ENCODE results near the gene CTAGE9.
"Not testable (repeated sequence)": the region's sequence is repeated elsewhere in the genome, so short reads cannot be mapped to it uniquely, and the experiment has no call there.

The CTAGE9 gene

GRCh38 chr6:131717836-131718542 is 7.2 kb upstream of the CTAGE9 start:
- no peak for DNase-seq (ENCODE audit: low read depth)
- TF ChIP-seq CTCF (IDR thresholded peaks at IDR 0.05; ENCODE audit: low read depth, low read length, missing control alignments): no peak
- no peak overlapping the region for H3K4me3 ChIP-seq (ENCODE audit: low read depth, low read length)
- in situ Hi-C loops (cut with HindIII; ENCODE audit: low sequenced_read_pairs): no loop called here

DNA sequence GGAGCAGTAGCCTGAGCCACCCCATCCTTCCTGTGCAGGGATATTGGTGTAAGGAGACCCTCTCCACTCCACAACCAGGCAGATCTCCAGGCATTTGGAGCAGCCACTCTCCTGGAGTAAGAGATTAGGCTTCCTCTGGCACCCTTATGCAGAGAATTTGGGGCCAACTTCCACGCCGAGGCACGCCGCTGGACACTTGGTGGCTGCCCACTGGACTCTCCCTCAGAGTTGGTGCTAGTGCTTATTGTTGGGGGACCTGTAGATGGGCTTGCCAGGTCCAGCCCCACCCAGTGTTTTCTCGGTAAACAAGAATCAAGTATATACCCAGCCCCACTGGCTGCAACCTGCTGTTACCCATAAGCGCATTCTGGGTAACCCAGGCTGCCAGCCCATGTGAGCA is 4.8 kb upstream of the CTAGE9 start:
- in situ Hi-C loops (cut with HindIII; ENCODE audit: low sequenced_read_pairs); H3K4me3 ChIP-seq (ENCODE audit: low read depth, low read length); DNase-seq (ENCODE audit: low read depth): not testable (repeated sequence)

- H3K4me3 ChIP-seq (ENCODE audit: low read depth, low read length); in situ Hi-C loops (cut with HindIII; ENCODE audit: low sequenced_read_pairs); DNase-seq (ENCODE audit: low read depth): not testable (repeated sequence)
These were observed 6.9 kb downstream of the CTAGE9 start for GRCh38 chr6:131703905-131704304.

- in situ Hi-C loops (cut with HindIII; ENCODE audit: low sequenced_read_pairs); DNase-seq (ENCODE audit: low read depth); H3K4me3 ChIP-seq (ENCODE audit: low read depth, low read length): not testable (repeated sequence)
These were observed 10.0 kb downstream of the CTAGE9 start for GRCh38 chr6:131700851-131701250.

- in situ Hi-C loops (cut with HindIII; ENCODE audit: low sequenced_read_pairs): no loop called here
- DNase-seq (ENCODE audit: low read depth): no peak
- no peak for TF ChIP-seq CTCF (IDR thresholded peaks at IDR 0.05; ENCODE audit: low read depth, low read length, missing control alignments)
- no peak overlapping the region for H3K4me3 ChIP-seq (ENCODE audit: low read depth, low read length)
These were observed 13.9 kb downstream of the CTAGE9 start for GRCh38 chr6:131696956-131697355.

DNA sequence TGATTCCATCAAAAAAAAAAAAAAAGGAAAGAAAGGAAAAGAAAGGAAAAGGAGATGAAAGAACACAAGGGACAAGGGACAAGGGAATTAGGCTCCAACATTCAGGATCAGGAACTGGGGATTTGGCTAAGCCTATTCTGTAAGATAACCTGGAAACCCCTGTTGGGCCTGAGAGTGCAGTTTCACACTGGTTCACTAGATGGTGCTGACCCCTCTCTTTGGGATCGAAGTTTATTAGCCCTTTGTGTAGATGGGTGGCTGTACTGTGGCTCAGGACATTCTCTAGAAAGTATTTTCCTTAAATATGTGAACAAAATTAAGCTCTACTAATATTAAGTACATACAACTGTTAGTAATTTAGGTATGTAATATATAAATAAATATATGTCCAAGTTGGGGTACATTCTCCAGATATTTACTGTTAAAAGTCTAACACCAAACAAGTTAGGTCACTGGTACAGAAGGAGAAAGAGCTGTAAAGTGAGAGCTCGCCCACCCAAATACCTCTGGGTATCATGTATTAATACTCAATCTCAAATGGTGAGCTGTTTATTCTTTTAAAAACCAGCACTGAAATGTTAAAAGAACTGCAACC is 15.9 kb downstream of the CTAGE9 start:
- TF ChIP-seq CTCF (IDR thresholded peaks at IDR 0.05; ENCODE audit: low read depth, low read length, missing control alignments): peak; percentile 98
- H3K4me3 ChIP-seq (ENCODE audit: low read depth, low read length): no peak overlapping the region
- in situ Hi-C loops (cut with HindIII; ENCODE audit: low sequenced_read_pairs): no loop called here
- DNase-seq (ENCODE audit: low read depth): peak; percentile 63

DNA sequence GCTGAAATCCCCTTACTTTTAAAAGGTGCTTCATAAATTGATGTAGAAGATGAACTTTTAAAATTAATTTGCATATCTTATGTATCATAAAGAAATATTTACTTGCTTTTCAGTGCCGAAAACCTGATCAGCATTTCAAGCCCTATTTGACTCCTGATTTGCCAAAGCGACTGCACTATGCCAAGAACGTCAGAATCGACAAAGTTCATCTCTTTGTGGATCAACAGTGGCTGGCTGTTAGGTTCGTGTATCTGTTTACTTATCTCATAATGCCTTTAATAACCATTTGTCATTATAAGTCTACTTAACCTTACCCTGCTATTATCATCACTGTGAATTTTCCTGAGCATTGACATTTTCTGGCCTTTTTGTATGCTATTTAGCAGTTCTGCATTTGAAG is 17.4 kb downstream of the CTAGE9 start:
- no peak overlapping the region for H3K4me3 ChIP-seq (ENCODE audit: low read depth, low read length)
- in situ Hi-C loops (cut with HindIII; ENCODE audit: low sequenced_read_pairs): no loop called here

More for the DNA sequence above, 17.4 kb downstream of the CTAGE9 start:
- no peak for DNase-seq (ENCODE audit: low read depth)
- TF ChIP-seq CTCF (IDR thresholded peaks at IDR 0.05; ENCODE audit: low read depth, low read length, missing control alignments): no peak
